Small intestine (tissue), 7 donors: ENCODE results near the gene CCSER1. TPM values are rescaled to one million over a fixed set of nuclear protein-coding genes. Genes with fewer than 3 reads are reported as not detected.

Source experiments
- DNase-seq, 2 donors: peaks; one replicate each; pipeline versions ENCODE4 v3.0.0 to v3.0.0-alpha.2; 2013
- FAIRE-seq: peaks from 2 replicates; lab custom pipeline; 2012; peaks lifted over from hg19 to GRCh38; lab: Jason Lieb, UNC
- H3K27ac ChIP-seq, 3 donors: one replicate each; pipeline ENCODE4 v1.5.1; 2013; ENCODE audit warnings: low read length in 2 of 3, mild to moderate bottlenecking in 2 of 3, control low read depth in 1 of 3, inconsistent platforms in 1 of 3, low read depth in 1 of 3, moderate library complexity in 1 of 3
- H3K27me3 ChIP-seq, 3 donors: one replicate each; pipeline ENCODE4 v1.6.1; 2013; ENCODE audit warnings: low read length in 3 of 3, inconsistent platforms in 1 of 3; ENCODE audit not compliant: control insufficient read depth in 3 of 3, insufficient read depth in 3 of 3
- H3K36me3 ChIP-seq, 3 donors: one replicate each; pipeline ENCODE4 v1.6.1; 2013; ENCODE audit warnings: low read length in 3 of 3, inconsistent platforms in 1 of 3, low read depth in 1 of 3, mild to moderate bottlenecking in 1 of 3, moderate library complexity in 1 of 3; ENCODE audit not compliant: control insufficient read depth in 3 of 3, insufficient read depth in 2 of 3
- H3K4me1 ChIP-seq, 3 donors: one replicate each; pipeline ENCODE4 v1.6.1; 2013; ENCODE audit warnings: low read length in 2 of 3, inconsistent platforms in 1 of 3, low read depth in 1 of 3, mild to moderate bottlenecking in 1 of 3, moderate library complexity in 1 of 3; ENCODE audit not compliant: control insufficient read depth in 3 of 3, insufficient read depth in 2 of 3
- H3K4me3 ChIP-seq, 3 donors: one replicate each; pipeline ENCODE4 v1.5.1; 2013; ENCODE audit warnings: low read length in 3 of 3, control low read depth in 1 of 3, inconsistent platforms in 1 of 3, low read depth in 1 of 3, mild to moderate bottlenecking in 1 of 3, moderate library complexity in 1 of 3
- H3K9me3 ChIP-seq, 2 donors: one replicate each; pipeline ENCODE4 v1.6.1; 2013; ENCODE audit warnings: low read depth in 1 of 2, low read length in 1 of 2; ENCODE audit not compliant: control insufficient read depth in 2 of 2, insufficient read depth in 1 of 2
- WGBS, 3 donors: extraction: QIAGEN DNeasy Blood & Tissue Kit; methylation state at CpG; one replicate each; pipeline ENCODE4 v1.1.7; 2013; 5-methylcytosine and 5-hydroxymethylcytosine counted together
- polyA plus RNA-seq, 4 donors: library from polyadenylated mRNA; stranded (reverse) in 3 of 4; unstranded in 1 of 4; fragments of 200-250 nt in 3 of 4; fragments of 120-200 nt in 1 of 4; gene quantifications; one replicate each; pipeline versions ENCODE4 v1.2.1 to v1.2.3, GENCODE V29; 2013
- donor health status: healthy with polysubstance abuse.
- donor health status: control.
- donor health status: control.
- donor health status: Bipolar disorder and iron deficiency.
- donor health status: healthy.

Gene CCSER1
- polyA plus RNA-seq, 4 donors: 3.5 to 8.7 (median 5.7) TPM

DNA sequence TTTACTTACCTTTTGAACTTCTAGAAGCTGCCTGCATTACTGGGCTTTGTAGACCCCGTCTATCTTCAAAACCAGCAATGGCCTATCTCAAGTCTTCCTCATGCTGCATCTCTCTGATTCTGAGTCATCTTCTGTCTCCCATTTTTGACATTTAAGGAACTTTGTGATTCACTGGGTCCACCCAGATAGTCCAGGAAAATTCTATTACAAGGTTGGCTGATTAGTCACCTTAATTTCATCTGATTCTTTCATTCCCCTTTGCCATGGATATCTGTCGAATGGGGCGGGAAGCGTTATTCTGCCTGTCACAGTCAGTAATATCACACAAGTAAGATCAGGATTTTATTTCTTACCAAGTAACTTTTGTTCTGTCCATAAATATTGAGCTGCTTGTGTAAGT lies 618.0 kb downstream of the CCSER1 start:
- 89 to 98% (median 96%) methylated on average over 4 of the region's 4 CpGs for WGBS, 3 donors
- H3K36me3 ChIP-seq: no peaks in the 10 kb centered on the region

DNA sequence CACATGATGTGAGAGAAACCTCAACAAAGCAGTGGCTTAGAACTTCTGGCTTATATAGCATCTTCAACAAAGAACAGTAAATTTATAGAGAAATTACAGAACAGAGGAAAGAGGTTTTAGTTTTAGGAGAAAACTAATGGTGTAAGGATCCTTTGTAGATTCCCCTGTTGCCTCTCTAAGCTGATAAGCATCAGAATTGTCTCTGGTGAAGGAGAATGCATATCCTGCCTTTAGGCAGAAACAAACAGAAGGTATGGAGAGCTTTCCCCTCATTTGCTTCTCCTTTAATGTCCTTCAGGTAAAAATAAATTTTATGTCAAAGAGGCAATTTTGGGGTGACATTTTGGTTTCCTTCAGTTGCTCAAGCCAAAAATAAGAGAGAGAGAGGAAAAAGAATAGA lies 625.9 kb downstream of the CCSER1 start:
- Histone ChIP-seq H3K4me3 (no peak overlapping the region), H3K36me3 (no peaks in the 10 kb centered on the region), H3K9me3 (no peaks in the 10 kb centered on the region), H3K4me1 (no peaks in the 10 kb centered on the region), H3K27me3 (no peaks in the 10 kb centered on the region), H3K27ac (no peak overlapping the region)
- FAIRE-seq: no peak
- no peak for DNase-seq

More for the DNA sequence above, 618.0 kb downstream of the CCSER1 start:
- H3K4me3 ChIP-seq: no peak overlapping the region
- no peaks in the 10 kb centered on the region for H3K9me3 ChIP-seq
- DNase-seq (no peak), FAIRE-seq (no peak)
- no peak overlapping the region for H3K27ac ChIP-seq
- no peaks in the 10 kb centered on the region for H3K4me1 ChIP-seq
- no peaks in the 10 kb centered on the region for H3K27me3 ChIP-seq

DNA sequence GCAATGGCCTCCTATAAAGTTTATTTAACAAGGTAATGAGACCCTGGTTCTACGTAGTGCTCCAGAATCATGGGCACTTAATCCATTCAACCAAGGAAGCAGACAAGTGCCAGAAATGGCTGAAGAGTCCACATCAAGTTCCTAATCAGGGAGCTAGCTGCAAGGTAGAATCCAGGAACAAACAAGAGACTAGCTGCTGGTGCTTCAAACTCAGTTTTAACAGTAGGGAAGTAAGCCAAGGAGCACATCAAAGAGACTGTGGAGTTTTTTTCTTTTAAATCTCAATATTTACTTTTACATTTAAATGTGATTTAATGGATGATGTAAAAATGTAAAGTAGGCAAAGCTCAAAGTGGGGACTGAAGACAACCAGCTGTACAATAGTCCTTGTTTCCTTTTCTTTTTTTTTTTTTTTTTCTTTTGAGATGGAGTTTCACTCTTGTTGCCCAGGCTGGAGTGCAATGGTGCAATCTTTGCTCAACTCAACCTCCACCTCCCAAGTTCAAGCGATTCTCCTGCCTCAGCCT lies 630.4 kb downstream of the CCSER1 start:
- no peak for FAIRE-seq
- 86 to 95% (median 93%) methylated on average over 2 of the region's 2 CpGs for WGBS, 3 donors

DNA sequence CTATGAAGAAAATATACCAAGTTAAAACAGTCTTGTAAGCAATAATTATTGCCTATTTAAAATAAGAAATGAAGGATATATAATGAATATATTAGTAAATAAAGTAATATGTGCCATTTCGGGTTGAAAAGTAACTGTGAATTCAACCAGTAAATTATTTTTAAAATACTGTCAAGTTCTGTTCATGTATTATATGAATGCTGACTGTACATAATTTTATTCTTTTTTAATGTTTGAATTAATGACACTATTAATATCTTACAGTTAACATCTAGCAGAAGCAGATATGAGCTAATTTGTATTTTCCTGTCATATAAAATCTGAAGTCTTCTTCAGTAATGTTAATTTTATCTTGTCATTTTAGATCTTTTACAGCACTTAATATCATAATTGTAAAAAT lies 632.9 kb downstream of the CCSER1 start:
- Histone ChIP-seq H3K27me3 (no peaks in the 10 kb centered on the region), H3K4me1 (no peaks in the 10 kb centered on the region), H3K36me3 (no peaks in the 10 kb centered on the region), H3K9me3 (no peaks in the 10 kb centered on the region), H3K27ac (no peak overlapping the region), H3K4me3 (no peak overlapping the region)
- FAIRE-seq (no peak), DNase-seq (no peak)
- 77 to 93% (median 93%) methylated on average over 1 of the region's 1 CpG for WGBS, 3 donors

More for the DNA sequence above, 630.4 kb downstream of the CCSER1 start:
- Histone ChIP-seq H3K36me3 (no peaks in the 10 kb centered on the region), H3K4me3 (no peak overlapping the region), H3K9me3 (no peaks in the 10 kb centered on the region), H3K4me1 (no peaks in the 10 kb centered on the region), H3K27me3 (no peaks in the 10 kb centered on the region), H3K27ac (no peak overlapping the region)
- DNase-seq: no peak

DNA sequence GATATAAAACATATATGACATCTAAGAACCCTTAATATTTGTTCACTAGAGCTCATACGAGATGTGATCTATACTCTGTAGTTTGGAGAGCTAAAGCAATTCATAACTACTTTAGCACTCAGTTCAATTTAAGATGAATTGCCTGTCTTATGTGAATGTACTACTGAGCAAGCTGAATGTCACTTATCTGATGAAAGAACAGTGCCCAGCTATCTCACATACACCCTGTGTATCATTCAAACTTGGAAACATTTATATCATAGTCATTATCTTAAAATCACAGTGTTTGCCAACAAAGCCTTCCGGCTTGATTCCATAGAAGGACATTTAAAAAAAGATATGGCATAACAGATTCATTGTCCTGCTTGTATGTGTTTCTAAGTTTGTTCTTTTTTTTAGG lies 639.6 kb downstream of the CCSER1 start:
- 64 to 75% (median 70%) methylated on average over 2 of the region's 2 CpGs for WGBS, 3 donors
- DNase-seq: no peak
- FAIRE-seq: no peak

DNA sequence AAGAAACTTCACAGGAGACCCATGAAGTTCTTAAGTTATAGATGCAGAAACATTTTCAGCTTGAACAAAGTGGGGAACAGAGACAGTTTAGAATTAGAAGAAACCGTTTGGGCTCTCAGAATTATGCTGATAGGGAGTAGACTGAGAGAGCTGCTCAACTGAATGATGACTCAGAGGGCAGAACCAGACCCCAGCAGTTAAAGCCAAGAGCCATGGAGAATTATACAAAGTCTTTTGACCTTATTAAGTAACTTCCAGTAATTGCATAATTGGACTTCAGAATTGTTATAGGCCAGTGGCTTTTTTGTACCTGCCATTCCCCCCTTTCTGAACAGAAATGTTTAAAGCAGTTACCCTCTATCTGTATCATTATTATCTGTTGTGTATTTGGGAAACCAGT lies 642.1 kb downstream of the CCSER1 start:
- H3K36me3 ChIP-seq: no peaks in the 10 kb centered on the region
- DNase-seq: peak in 1 of 2 donors; percentile 12
- no peaks in the 10 kb centered on the region for H3K9me3 ChIP-seq
- no peaks in the 10 kb centered on the region for H3K4me1 ChIP-seq
- H3K27me3 ChIP-seq: no peaks in the 10 kb centered on the region
- no peak overlapping the region for H3K27ac ChIP-seq
- WGBS, 3 donors: 61 to 66% (median 63%) methylated on average over 1 of the region's 1 CpG
- no peak for FAIRE-seq
- no peak overlapping the region for H3K4me3 ChIP-seq

More for the DNA sequence above, 639.6 kb downstream of the CCSER1 start:
- H3K9me3 ChIP-seq: no peaks in the 10 kb centered on the region
- no peak overlapping the region for H3K4me3 ChIP-seq
- no peaks in the 10 kb centered on the region for H3K27me3 ChIP-seq
- no peaks in the 10 kb centered on the region for H3K36me3 ChIP-seq
- H3K27ac ChIP-seq: no peak overlapping the region
- no peaks in the 10 kb centered on the region for H3K4me1 ChIP-seq

DNA sequence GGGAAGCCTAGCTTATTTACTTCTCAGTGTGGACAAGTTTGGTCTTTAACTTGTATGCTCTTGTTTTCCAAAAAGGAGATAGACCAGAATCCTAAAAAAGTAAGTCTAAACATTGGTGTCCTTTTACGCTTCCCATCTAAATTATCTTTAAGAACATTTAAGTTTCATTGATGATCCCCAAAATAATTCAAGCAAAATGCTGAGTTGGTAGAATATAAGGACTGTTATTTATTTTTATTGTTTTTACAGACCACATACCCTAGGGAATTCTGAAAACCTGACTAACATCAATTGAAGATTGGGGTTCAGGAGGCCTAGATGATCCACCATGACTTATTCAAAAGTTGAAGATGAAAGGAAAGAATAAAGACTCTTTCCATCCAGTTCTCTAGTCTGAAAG lies 653.0 kb downstream of the CCSER1 start:
- Histone ChIP-seq H3K27me3 (no peaks in the 10 kb centered on the region), H3K9me3 (no peaks in the 10 kb centered on the region), H3K4me3 (no peak overlapping the region), H3K36me3 (peaks cover 0 to 3% (median 0%) of the 10 kb centered on the region in 3 donors), H3K27ac (no peak overlapping the region), H3K4me1 (no peaks in the 10 kb centered on the region)
- no peak for DNase-seq
- FAIRE-seq: no peak
- WGBS, 3 donors: 93 to 97% (median 95%) methylated on average over 1 of the region's 1 CpG

DNA sequence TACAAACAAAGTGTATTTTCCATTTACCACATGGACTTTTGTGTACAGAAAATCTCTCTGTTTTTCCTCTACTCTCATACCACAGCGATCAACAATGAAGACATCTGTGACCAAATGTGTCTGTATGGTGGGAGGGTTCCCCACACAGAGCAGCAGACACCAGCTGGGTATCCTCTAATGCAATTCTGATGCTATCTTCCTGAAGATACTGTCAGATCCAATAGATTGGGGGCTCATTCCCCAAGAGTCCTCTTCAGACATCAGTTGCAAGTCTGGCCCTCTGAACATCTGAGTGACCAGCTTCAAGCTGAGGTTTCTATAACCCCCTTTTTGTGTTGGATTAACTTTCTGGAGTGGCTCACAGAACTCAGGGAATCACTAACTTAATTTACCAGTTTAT lies 659.4 kb downstream of the CCSER1 start:
- FAIRE-seq: no peak
- 71 to 98% (median 95%) methylated on average over 1 of the region's 1 CpG for WGBS, 3 donors
- Histone ChIP-seq H3K9me3 (no peaks in the 10 kb centered on the region), H3K4me3 (no peak overlapping the region), H3K36me3 (no peaks in the 10 kb centered on the region), H3K27me3 (no peaks in the 10 kb centered on the region), H3K27ac (no peak overlapping the region), H3K4me1 (no peaks in the 10 kb centered on the region)
- no peak for DNase-seq

DNA sequence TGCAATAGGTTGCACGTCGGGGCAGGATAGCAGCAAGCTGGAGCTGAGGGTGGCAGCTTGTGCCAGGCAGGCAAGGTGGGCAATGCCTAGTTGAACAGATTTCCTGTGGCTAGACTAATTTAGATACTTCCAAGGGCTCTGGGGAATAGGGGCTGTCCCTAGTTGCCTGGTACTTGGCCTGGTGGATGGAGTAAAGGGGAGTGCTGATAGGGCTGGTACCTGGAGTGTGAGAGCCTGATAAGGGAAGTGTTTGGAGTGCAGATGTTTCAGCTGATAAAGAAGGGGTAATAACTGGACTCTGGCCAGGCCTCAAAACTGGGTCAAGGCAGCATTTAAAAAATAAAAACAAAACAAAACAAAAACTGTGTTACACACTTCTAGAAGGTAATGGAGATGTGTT lies 665.5 kb downstream of the CCSER1 start:
- Histone ChIP-seq H3K9me3 (peaks cover 0 to 10% of the 10 kb centered on the region in 2 donors), H3K27me3 (no peaks in the 10 kb centered on the region), H3K4me3 (no peak overlapping the region), H3K4me1 (no peaks in the 10 kb centered on the region), H3K36me3 (no peaks in the 10 kb centered on the region), H3K27ac (no peak overlapping the region)
- DNase-seq (no peak), FAIRE-seq (no peak)
- WGBS, 3 donors: 87 to 100% (median 89%) methylated on average over 2 of the region's 2 CpGs
